ENCODE measurements around the gene TFDP2.

GRCh38 chr3:142098964-142099363, 50.4 kb downstream of the TFDP2 start:
- no peak for TF ChIP-seq CTCF (conservative IDR thresholded peaks at IDR 0.05)
- TF ChIP-seq EZH2 (IDR thresholded peaks at IDR 0.05; ENCODE audit: low read depth): no peak
